K562 (cell line): Measurements from ENCODE around the gene DGUOK. TPM values are rescaled to one million over a fixed set of nuclear protein-coding genes. Genes with fewer than 3 reads are reported as not detected.

Source experiments
- ATAC-seq: fragments of 200-7000 bp; cut with Tn5 transposase; 3 replicates; pipeline ENCODE4 v1.9.1; 2020; ENCODE audit warnings: moderate library complexity
- BruUV-seq: library from RNA; stranded (reverse); fragments of 400-500 nt; replicated peaks from 2 replicates; lab custom pipeline; 2021; lab: Mats Ljungman, UMichigan
- CTCF ChIA-PET: fragments of 300-600 bp; formaldehyde crosslinking; extraction: SDS; loops from one replicate; lab custom pipeline; 2021; ENCODE audit warnings: low intra/inter-chr PET ratio; lab: Yijun Ruan, JAX
- POLR2A ChIA-PET: fragments of 300-600, 350-650 bp; sonication (Branson Sonifier 250); formaldehyde crosslinking; extraction: SDS; loops from one replicate; lab custom pipeline; 2021; ENCODE audit warnings: antibody characterized with exemption, inconsistent platforms; lab: Yijun Ruan, JAX
- DNase-seq, 4 experiments: peaks; one replicate each; pipeline versions ENCODE4 v3.0.0 to v3.0.0-alpha.2; 2011 to 2018; ENCODE audit warnings: low spot score in 3 of 4, mixed read lengths in 3 of 4; ENCODE audit errors: extremely low read depth in 1 of 4
- FAIRE-seq: peaks from 2 replicates; lab custom pipeline; 2011; peaks lifted over from hg19 to GRCh38; lab: Jason Lieb, UNC
- H2AFZ ChIP-seq: 2 replicates; pipeline ENCODE4 v1.6.0; 2011; ENCODE audit warnings: low read depth, low read length, control low read depth, inconsistent platforms
- H3K27ac ChIP-seq: fragments of 200-600 bp; 3 replicates; pipeline ENCODE4 v1.8.0; 2011; ENCODE audit warnings: low read depth, mild to moderate bottlenecking, control low read depth, inconsistent platforms, low read length, moderate library complexity, mixed read lengths; ENCODE audit errors: extremely low read depth
- H3K27me3 ChIP-seq, 2 experiments: fragments of 300-600 bp in 1 of 2; 2 replicates in 1 of 2; 3 replicates in 1 of 2; pipeline versions ENCODE4 v1.6.0 to v1.8.0; 2011; ENCODE audit warnings: inconsistent platforms in 2 of 2, low read length in 2 of 2, mild to moderate bottlenecking in 1 of 2, mixed read lengths in 1 of 2, moderate library complexity in 1 of 2; ENCODE audit not compliant: control insufficient read depth in 2 of 2, insufficient read depth in 2 of 2
- H3K36me3 ChIP-seq: fragments of 300-600 bp; 3 replicates; pipeline ENCODE4 v1.8.0; 2011; ENCODE audit warnings: mild to moderate bottlenecking, low read length, inconsistent platforms; ENCODE audit not compliant: control insufficient read depth, insufficient read depth
- H3K4me1 ChIP-seq, 2 experiments: fragments of 200-600 bp in 1 of 2; replicated peaks in 1 of 2; 2 replicates in 1 of 2; 3 replicates in 1 of 2; pipeline versions ENCODE4 v1.5.1 to v1.8.0; 2011; ENCODE audit warnings: inconsistent platforms in 2 of 2, low read length in 2 of 2, mild to moderate bottlenecking in 1 of 2, mixed read lengths in 1 of 2, moderate library complexity in 1 of 2; ENCODE audit not compliant: control insufficient read depth in 2 of 2, insufficient read depth in 2 of 2
- H3K4me2 ChIP-seq: 2 replicates; pipeline ENCODE4 v1.6.1; 2011; ENCODE audit warnings: low read length, control low read depth, inconsistent platforms, mixed read lengths; ENCODE audit not compliant: insufficient read depth
- H3K4me3 ChIP-seq: fragments of 200-600 bp; sonication (generic), shearing (Covaris generic); 2 replicates; pipeline ENCODE4 v1.5.1; 2016; ENCODE audit warnings: control low read depth, inconsistent platforms
- H3K79me2 ChIP-seq: fragments of 200-600 bp; 3 replicates; pipeline ENCODE4 v1.8.0; 2011; ENCODE audit warnings: low read length, inconsistent platforms; ENCODE audit not compliant: control insufficient read depth, insufficient read depth
- H3K9ac ChIP-seq, 2 experiments: 2 replicates each; pipeline versions ENCODE4 v1.6.0 to v1.6.1; 2011; ENCODE audit warnings: low read depth in 2 of 2, low read length in 2 of 2, control low read depth in 1 of 2, inconsistent platforms in 1 of 2, mild to moderate bottlenecking in 1 of 2, mixed read lengths in 1 of 2; ENCODE audit not compliant: insufficient read depth in 1 of 2
- H3K9me1 ChIP-seq: one replicate; pipeline ENCODE4 v1.6.0; 2011; ENCODE audit warnings: inconsistent platforms, mild to moderate bottlenecking, low read length, moderate library complexity; ENCODE audit not compliant: control insufficient read depth, insufficient read depth
- H3K9me3 ChIP-seq: replicated peaks from 2 replicates; pipeline ENCODE4 v1.5.1; 2011; ENCODE audit warnings: low read depth, low read length, inconsistent platforms; ENCODE audit not compliant: control insufficient read depth, insufficient read depth
- H4K20me1 ChIP-seq: replicated peaks from 2 replicates; pipeline ENCODE4 v1.6.1; 2011; ENCODE audit warnings: low read length, inconsistent platforms, mixed read lengths; ENCODE audit not compliant: control insufficient read depth, insufficient read depth
- CREM ChIP-seq: IDR thresholded peaks from 2 replicates; pipeline ENCODE4 v1.6.1; 2014; ENCODE audit warnings: antibody characterized with exemption, low read depth
- EGR1 ChIP-seq: fragments of 450-650 bp; conservative IDR thresholded peaks from 2 replicates; pipeline ENCODE4 v1.6.1; 2017; ENCODE audit warnings: mild to moderate bottlenecking
- EHMT2 ChIP-seq: fragments of 450-650 bp; IDR thresholded peaks from 2 replicates; pipeline ENCODE4 v1.6.1; 2018; ENCODE audit warnings: antibody characterized with exemption
- ILF3 ChIP-seq: fragments of 450-650 bp; IDR thresholded peaks from 2 replicates; pipeline ENCODE4 v1.6.1; 2018; ENCODE audit warnings: antibody characterized with exemption, mild to moderate bottlenecking, moderate library complexity, borderline replicate concordance
- MCM2 ChIP-seq: fragments of 450-650 bp; IDR thresholded peaks from 2 replicates; pipeline ENCODE4 v1.6.1; 2017; ENCODE audit warnings: low read depth, mild to moderate bottlenecking
- POLR2G ChIP-seq: fragments of 200-400 bp; formaldehyde crosslinking; IDR thresholded peaks from 2 replicates; pipeline ENCODE4 v1.6.1; 2017; ENCODE audit warnings: low read depth, mild to moderate bottlenecking, antibody characterized with exemption, low read length, moderate library complexity
- STAG1 ChIP-seq: sonication (generic); formaldehyde crosslinking; IDR thresholded peaks from 2 replicates; pipeline ENCODE4 v1.5.0; 2020; ENCODE audit warnings: missing genetic modification reagents, borderline replicate concordance
- TCF7 ChIP-seq: sonication (generic); IDR thresholded peaks from 2 replicates; pipeline ENCODE4 v1.6.1; 2016; ENCODE audit warnings: antibody characterized with exemption, borderline replicate concordance
- TGIF2 ChIP-seq: sonication (generic); formaldehyde crosslinking; IDR thresholded peaks from 2 replicates; pipeline ENCODE4 v1.8.1; 2022; ENCODE audit warnings: mild to moderate bottlenecking, missing genetic modification reagents, moderate library complexity
- ZBTB1 ChIP-seq: sonication (generic); formaldehyde crosslinking; IDR thresholded peaks from 2 replicates; pipeline ENCODE4 v1.8.1; 2023; ENCODE audit warnings: missing genetic modification reagents, low read depth, mild to moderate bottlenecking, borderline replicate concordance
- ZBTB8A ChIP-seq: fragments of 450-650 bp; IDR thresholded peaks from 2 replicates; pipeline ENCODE4 v1.6.1; 2018; ENCODE audit warnings: mild to moderate bottlenecking, moderate library complexity; ENCODE audit not compliant: partially characterized antibody
- ZKSCAN3 ChIP-seq: fragments of 250-450 bp; sonication (Bioruptor Pico); IDR thresholded peaks from 2 replicates; pipeline ENCODE4 v1.4.0; 2020
- ZNF12 ChIP-seq: sonication (generic); formaldehyde crosslinking; IDR thresholded peaks from 2 replicates; pipeline ENCODE4 v1.4.0; 2020; ENCODE audit warnings: mild to moderate bottlenecking, missing genetic modification reagents
- ZNF143 ChIP-seq: sonication (generic); formaldehyde crosslinking; IDR thresholded peaks from 2 replicates; pipeline ENCODE4 v1.9.0; 2022; ENCODE audit warnings: mild to moderate bottlenecking, missing genetic modification reagents
- ZNF586 ChIP-seq: fragments of 450-650 bp; formaldehyde crosslinking; conservative IDR thresholded peaks from 2 replicates; pipeline ENCODE4 v1.4.0; 2020; ENCODE audit warnings: mild to moderate bottlenecking, moderate library complexity
- ZNF766 ChIP-seq: fragments of 200-800 bp; sonication (Bioruptor generic); conservative IDR thresholded peaks from 2 replicates; pipeline ENCODE4 v1.6.1; 2016; ENCODE audit warnings: missing genetic modification characterization, missing compliant biosample characterization
- ZSCAN29 ChIP-seq: fragments of 450-650 bp; IDR thresholded peaks from 2 replicates; pipeline ENCODE4 v1.6.1; 2017
- in situ Hi-C: fragments of 300-500 bp; cut with MboI; formaldehyde crosslinking; loops from 4 replicates; pipeline ENCODE4 v1.15.0; 2018; ENCODE audit warnings: inconsistent platforms, mixed read lengths
- intact Hi-C: fragments of 100-400 bp; cut with micrococcal nuclease; formaldehyde crosslinking; loops from 2 replicates; pipeline ENCODE4 v1.14.2; 2022
- polyA plus RNA-seq, 8 experiments: library from polyadenylated mRNA; depleted of rRNA in 4 of 8; stranded (reverse) in 5 of 8; unstranded in 3 of 8; fragments of >200 nt; fragmentation: Nextera tagmentation in 2 of 8; fragmentation: Illumina TruSeq in 1 of 8; extraction: Ambion mirVana in 2 of 8; extraction: Trizol in 1 of 8; gene quantifications; 2 replicates each; pipeline versions ENCODE4 v1.2.1 to v1.2.3, GENCODE V29; 2011 to 2014; ENCODE audit warnings: inconsistent platforms in 1 of 8, missing spikeins in 1 of 8
- total RNA-seq, 7 experiments: library from RNA; depleted of rRNA in 6 of 7; stranded (reverse); fragments of >200 nt in 6 of 7; fragmentation: Illumina TruSeq in 2 of 7; extraction: Trizol in 2 of 7; gene quantifications; 2 replicates each; pipeline versions ENCODE4 v1.2.1 to v1.2.3, GENCODE V29; 2011 to 2021; ENCODE audit warnings: low replicate concordance in 1 of 7
- TF ChIP-seq, protein P1 (sequence below): fragments of 250-450 bp; sonication (Bioruptor Pico); IDR thresholded peaks from 2 replicates; pipeline ENCODE4 v1.5.1; 2021; ENCODE audit warnings: mild to moderate bottlenecking
- TF ChIP-seq, protein P2 (sequence below): IDR thresholded peaks from 2 replicates; pipeline ENCODE4 v1.6.1; 2016; ENCODE audit warnings: missing genetic modification characterization, missing compliant biosample characterization
- TF ChIP-seq, protein P3 (sequence below): fragments of 450-650 bp; IDR thresholded peaks from 2 replicates; pipeline ENCODE4 v1.6.1; 2016; ENCODE audit warnings: mild to moderate bottlenecking

DGUOK gene
- total and polyA plus RNA-seq, 9 of the 15 experiments (the other 6 are each of a cell fraction or from before 2014, with no cell fraction given): 67.0 to 288 (median 126) TPM

DNA sequence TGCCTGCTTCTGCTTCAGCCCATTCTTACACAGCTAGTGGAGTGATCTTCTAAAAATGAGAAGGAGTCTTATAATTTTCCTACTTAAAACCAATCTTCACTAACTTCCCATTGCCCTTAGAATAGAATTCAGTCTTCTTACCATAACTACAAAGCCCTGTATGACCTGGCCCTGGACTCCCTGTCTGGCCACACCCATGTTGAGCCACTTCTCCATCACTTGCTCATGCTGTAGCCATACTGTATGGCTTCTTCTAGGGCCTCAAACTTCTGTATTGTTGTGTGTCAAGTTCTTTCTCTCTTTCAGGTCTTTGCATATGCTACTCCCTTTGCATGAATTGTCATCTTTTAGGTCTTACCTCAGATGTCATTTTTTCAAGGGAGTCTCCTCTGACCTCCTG is 11.2 kb downstream of the DGUOK start:
- peaks cover 18% of the 10 kb centered on the region for H4K20me1 ChIP-seq
- TF ChIP-seq, protein P1, sequence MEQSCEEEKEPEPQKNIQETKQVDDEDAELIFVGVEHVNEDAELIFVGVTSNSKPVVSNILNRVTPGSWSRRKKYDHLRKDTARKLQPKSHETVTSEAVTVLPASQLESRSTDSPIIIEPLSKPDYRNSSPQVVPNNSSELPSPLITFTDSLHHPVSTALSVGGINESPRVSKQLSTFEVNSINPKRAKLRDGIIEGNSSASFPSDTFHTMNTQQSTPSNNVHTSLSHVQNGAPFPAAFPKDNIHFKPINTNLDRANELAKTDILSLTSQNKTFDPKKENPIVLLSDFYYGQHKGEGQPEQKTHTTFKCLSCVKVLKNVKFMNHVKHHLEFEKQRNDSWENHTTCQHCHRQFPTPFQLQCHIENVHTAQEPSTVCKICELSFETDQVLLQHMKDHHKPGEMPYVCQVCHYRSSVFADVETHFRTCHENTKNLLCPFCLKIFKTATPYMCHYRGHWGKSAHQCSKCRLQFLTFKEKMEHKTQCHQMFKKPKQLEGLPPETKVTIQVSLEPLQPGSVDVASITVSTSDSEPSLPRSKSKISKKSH (CRISPR knock-in tag): no peak
- no peak for TF ChIP-seq STAG1
- no peak for TF ChIP-seq CREM
- no peak for TF ChIP-seq EHMT2
- no peak for TF ChIP-seq EGR1
- no peak for TF ChIP-seq ZNF586 (CRISPR knock-in tag)
- TF ChIP-seq ILF3: no peak
- TF ChIP-seq ZKSCAN3 (CRISPR knock-in tag): no peak
- no peak for TF ChIP-seq ZBTB1
- no peak for TF ChIP-seq MCM2
- TF ChIP-seq, protein P2, sequence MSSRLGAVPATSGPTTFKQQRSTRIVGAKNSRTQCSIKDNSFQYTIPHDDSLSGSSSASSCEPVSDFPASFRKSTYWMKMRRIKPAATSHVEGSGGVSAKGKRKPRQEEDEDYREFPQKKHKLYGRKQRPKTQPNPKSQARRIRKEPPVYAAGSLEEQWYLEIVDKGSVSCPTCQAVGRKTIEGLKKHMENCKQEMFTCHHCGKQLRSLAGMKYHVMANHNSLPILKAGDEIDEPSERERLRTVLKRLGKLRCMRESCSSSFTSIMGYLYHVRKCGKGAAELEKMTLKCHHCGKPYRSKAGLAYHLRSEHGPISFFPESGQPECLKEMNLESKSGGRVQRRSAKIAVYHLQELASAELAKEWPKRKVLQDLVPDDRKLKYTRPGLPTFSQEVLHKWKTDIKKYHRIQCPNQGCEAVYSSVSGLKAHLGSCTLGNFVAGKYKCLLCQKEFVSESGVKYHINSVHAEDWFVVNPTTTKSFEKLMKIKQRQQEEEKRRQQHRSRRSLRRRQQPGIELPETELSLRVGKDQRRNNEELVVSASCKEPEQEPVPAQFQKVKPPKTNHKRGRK (tag): no peak
- no peak for TF ChIP-seq ZNF143 (CRISPR knock-in tag)
- no peak for TF ChIP-seq ZNF12 (CRISPR knock-in tag)
- no peak for TF ChIP-seq ZSCAN29
- TF ChIP-seq ZNF766 (CRISPR knock-in tag): no peak
- TF ChIP-seq POLR2G: no peak
- no peak for TF ChIP-seq TGIF2 (CRISPR knock-in tag)
- no peak for TF ChIP-seq TCF7
- no peak for TF ChIP-seq ZBTB8A
- TF ChIP-seq, protein P3, sequence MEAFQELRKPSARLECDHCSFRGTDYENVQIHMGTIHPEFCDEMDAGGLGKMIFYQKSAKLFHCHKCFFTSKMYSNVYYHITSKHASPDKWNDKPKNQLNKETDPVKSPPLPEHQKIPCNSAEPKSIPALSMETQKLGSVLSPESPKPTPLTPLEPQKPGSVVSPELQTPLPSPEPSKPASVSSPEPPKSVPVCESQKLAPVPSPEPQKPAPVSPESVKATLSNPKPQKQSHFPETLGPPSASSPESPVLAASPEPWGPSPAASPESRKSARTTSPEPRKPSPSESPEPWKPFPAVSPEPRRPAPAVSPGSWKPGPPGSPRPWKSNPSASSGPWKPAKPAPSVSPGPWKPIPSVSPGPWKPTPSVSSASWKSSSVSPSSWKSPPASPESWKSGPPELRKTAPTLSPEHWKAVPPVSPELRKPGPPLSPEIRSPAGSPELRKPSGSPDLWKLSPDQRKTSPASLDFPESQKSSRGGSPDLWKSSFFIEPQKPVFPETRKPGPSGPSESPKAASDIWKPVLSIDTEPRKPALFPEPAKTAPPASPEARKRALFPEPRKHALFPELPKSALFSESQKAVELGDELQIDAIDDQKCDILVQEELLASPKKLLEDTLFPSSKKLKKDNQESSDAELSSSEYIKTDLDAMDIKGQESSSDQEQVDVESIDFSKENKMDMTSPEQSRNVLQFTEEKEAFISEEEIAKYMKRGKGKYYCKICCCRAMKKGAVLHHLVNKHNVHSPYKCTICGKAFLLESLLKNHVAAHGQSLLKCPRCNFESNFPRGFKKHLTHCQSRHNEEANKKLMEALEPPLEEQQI: no peak
- H3K79me2 ChIP-seq: peaks cover 90% of the 10 kb centered on the region
- BruUV-seq: no TSS peak
- no peak overlapping the region for H3K9ac ChIP-seq
- H3K4me3 ChIP-seq: no peak overlapping the region
- DNase-seq: no peak
- H3K27me3 ChIP-seq: no peaks in the 10 kb centered on the region
- no peak for FAIRE-seq
- intact Hi-C loops (no loop called here), in situ Hi-C loops (no loop called here)
- ATAC-seq: 0 out of 3 replicates have a peak, but pooled peaks have one; percentile 25
- peaks cover 0 to 5% of the 10 kb centered on the region in 2 experiments; a peak in 2 of 5 replicates for H3K4me1 ChIP-seq
- no peak overlapping the region for H3K27ac ChIP-seq
- peaks cover 75% of the 10 kb centered on the region for H3K36me3 ChIP-seq
- CTCF ChIA-PET: no interaction called here
- no peak overlapping the region for H3K4me2 ChIP-seq
- H3K9me1 ChIP-seq: peaks cover 3% of the 10 kb centered on the region
- no peaks in the 10 kb centered on the region for H3K9me3 ChIP-seq
- no peak overlapping the region for H2AFZ ChIP-seq
- POLR2A ChIA-PET: interaction anchor here (1.1 to 2.0 kb wide), 5 partner anchors 8 to 45 kb away, joined by 3 to 6 read pairs (median 3); no protein-coding TSS in a partner anchor
